GM12873 (cell line): ENCODE data around the gene NPTX1.

Experiments used
- CTCF ChIP-seq: IDR thresholded peaks from 2 replicates; pipeline ENCODE4 v1.5.1; 2012; ENCODE audit warnings: low read depth, mild to moderate bottlenecking, moderate library complexity, low read length, control low read depth; ENCODE audit not compliant: insufficient read depth; ENCODE audit errors: missing control alignments

NPTX1 gene

GRCh38 chr17:80517641-80518040 is 41.2 kb upstream of the NPTX1 start:
- no peak for TF ChIP-seq CTCF

DNA sequence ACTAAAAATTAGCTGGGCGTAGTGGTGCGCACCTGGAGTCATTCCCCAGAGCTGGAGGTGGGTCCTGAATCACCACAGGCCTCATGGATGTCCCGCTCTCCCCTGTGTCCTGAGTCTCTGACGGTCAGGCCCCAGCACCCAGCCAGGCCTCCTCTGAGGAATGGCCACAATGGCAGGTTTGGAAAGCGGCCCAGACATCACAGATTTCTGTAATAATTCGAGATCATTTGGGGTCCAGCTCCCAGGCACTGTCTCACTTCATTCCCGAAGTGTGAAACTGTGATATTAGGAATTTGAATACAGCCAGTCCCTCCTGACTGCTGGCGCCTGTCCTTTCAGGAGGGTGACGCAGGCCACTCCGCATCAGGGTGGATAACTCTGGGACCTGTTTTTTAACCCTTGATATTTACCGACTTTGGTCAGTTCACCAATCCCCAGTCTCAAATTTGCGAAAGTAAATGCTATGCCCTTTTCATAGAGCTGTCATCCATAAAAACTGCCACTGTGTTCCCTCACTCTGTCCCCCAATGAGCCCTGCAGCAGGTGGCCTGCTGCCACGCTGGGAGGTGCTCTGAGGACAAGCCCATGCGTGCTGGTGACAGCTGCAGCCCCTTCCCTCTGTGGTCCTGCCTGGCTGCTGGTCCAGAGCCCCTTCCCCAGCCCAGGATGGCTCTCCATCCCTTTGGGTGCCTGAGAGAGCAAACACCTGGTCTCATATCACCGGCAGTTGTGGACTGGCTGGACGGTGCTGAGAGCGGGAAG is 39.9 kb upstream of the NPTX1 start:
- TF ChIP-seq CTCF = no peak

DNA sequence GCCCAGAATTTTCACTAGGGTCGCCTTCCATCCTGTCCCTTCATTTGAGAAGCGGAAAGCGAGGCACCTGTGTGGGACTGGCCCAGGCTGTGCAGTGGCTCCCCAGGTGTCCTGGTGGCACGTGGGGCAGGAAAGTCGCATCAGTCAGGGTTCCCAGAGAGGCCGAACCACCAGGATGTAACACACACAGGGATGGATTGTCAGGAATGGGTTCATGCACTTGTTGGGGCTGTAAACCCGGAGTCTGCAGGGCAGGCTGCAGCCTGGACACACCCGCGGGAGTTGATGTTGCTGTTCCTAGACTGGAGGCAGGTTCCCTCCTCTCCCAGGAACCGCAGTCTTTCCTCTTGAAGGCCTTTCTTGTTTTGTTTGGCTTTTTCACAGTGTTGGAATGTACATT is 37.5 kb upstream of the NPTX1 start:
- TF ChIP-seq CTCF = no peak

DNA sequence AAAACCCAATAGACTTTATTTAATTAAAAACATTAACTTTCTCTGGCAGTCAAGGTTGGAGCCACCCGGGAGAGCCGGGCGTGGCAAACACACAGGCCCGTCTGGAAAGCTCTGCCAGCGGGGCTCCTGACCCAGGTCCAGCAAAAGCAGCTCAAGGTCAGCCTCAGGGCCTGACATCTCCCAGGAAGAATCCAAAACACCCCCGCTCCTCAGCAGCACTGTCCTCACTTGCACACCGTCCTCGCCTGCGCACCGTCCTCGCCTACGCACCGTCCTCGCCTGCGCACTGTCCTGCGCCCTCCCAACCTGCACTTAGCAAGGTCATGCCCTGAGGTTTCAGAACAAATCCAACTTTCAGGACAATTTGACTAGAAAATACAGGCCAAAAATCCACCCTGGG is 36.8 kb upstream of the NPTX1 start:
- TF ChIP-seq CTCF = no peak

- no peak for TF ChIP-seq CTCF
Observed at GRCh38 chr17:80512233-80512632, 35.8 kb upstream of the NPTX1 start.

GRCh38 chr17:80511222-80512180 is 35.1 kb upstream of the NPTX1 start:
- no peak for TF ChIP-seq CTCF

- no peak for TF ChIP-seq CTCF
Observed at GRCh38 chr17:80510772-80511171, 34.4 kb upstream of the NPTX1 start.
